GM12872 (cell line): Measurements from ENCODE around the gene KCNH1.

Experiments
- TF ChIP-seq, protein P1 (sequence below): IDR thresholded peaks from 3 replicates; pipeline ENCODE4 v1.5.1; 2011; ENCODE audit warnings: low read depth, mild to moderate bottlenecking, low read length, moderate library complexity; ENCODE audit not compliant: insufficient read depth

Gene KCNH1

DNA sequence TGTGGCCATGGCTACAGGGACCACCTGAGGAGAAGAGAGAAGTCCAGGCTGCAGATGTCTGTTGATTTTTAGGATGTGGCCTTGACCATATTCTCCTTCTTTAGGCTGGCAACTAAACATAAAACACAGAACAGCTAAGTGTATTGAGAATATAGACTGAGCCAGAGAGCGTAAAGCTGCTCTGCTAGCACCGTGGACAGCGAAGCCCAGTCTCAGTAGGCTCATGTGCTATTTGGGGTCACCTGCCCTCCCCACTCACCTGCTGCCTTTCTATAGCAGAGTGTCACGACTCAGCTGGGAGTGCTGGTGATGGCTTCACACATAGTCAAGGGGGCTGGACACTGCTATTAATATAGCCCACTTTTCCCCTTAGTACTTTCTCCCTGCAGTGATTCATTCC lies 278.5 kb downstream of the KCNH1 start:
- TF ChIP-seq, protein P1, sequence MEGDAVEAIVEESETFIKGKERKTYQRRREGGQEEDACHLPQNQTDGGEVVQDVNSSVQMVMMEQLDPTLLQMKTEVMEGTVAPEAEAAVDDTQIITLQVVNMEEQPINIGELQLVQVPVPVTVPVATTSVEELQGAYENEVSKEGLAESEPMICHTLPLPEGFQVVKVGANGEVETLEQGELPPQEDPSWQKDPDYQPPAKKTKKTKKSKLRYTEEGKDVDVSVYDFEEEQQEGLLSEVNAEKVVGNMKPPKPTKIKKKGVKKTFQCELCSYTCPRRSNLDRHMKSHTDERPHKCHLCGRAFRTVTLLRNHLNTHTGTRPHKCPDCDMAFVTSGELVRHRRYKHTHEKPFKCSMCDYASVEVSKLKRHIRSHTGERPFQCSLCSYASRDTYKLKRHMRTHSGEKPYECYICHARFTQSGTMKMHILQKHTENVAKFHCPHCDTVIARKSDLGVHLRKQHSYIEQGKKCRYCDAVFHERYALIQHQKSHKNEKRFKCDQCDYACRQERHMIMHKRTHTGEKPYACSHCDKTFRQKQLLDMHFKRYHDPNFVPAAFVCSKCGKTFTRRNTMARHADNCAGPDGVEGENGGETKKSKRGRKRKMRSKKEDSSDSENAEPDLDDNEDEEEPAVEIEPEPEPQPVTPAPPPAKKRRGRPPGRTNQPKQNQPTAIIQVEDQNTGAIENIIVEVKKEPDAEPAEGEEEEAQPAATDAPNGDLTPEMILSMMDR, result no peak

DNA sequence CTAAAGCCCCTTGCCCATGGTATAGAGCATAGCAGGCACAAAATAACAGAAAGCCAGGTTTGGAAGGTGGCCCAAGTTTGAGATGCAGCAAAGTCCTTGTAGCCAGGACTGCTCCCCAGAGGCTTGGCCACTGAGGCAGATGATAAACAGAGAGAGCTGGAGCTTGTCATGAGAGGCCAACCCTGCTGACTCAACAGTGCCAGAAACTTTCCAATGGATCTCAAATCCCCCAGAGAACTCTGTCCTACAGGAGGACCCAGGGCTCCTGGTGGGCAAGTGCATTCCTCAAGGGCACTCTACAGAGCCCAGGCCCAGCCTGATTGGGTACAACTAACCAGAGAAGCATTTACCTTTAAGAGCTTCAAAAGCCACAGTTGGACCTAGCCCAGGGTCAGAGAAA lies 280.7 kb downstream of the KCNH1 start:
- TF ChIP-seq, protein P1, result no peak

DNA sequence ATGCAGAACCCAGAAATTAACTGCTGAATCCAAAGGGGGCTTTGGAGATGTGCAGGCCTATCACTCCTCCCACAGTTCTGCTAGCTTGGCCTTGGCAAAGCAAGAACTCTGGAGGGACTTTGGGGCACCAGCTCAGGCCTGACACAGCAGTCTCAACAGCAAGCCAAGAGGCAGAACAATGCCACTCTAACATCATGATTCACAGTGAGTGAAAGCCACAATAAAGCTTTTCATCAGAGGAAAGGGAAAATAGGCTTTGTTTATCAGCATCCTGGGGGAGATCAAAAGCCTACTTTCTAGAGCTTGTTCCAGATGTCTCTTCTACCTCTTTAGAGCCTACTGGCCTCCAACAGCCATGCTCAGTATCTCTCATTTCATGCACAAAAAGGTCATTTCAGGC lies 283.4 kb downstream of the KCNH1 start:
- TF ChIP-seq, protein P1, result no peak

DNA sequence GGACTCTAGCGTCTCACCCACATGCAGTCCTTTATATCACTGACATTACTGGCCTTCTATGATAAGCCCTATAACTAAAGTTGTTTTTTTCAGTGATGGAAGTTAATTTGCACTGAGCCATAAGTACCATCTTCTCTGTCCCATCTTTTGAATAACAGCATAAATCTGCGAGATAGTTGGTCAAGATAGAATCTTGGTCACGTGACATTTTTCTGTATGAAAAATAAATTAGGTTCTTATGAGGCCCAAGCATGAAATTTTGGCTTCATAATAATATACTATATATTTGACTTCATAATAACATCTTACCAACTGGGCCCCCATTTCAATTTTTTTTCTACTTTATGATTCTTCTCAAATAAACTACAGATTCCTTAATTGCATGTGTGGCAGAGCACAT lies 285.5 kb downstream of the KCNH1 start:
- TF ChIP-seq, protein P1, result no peak

DNA sequence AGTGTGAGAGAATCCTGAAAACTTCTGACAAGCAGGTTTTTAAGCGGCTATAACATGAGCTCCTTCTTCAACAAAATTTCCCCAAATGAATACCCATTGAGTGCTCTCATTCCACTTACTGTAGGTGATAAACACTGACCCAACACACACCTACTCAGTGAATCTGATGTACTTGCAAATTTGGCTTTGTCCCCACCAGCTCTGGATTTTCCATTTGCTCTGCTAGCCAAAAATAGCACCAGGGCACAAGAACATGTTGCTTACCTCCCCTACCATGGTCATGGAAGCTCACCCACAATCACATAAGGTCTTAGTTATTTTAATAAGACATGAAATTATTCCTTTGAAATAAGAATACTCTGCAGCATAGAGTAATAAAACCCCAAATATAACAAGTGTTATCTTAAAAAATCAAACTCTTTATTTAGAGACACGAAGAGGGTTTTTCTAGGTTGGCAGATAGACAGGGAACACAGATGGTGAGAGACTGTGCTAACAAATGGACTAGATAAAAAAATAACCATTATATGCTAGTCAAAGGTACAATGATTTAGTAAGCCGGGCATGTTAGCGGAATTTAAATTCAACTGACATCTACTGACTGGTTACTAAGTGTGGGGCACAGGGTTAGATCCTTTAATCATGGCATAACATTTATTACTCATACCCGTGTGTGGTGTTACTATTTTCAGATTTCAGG lies 291.9 kb downstream of the KCNH1 start:
- TF ChIP-seq, protein P1, result no peak

DNA sequence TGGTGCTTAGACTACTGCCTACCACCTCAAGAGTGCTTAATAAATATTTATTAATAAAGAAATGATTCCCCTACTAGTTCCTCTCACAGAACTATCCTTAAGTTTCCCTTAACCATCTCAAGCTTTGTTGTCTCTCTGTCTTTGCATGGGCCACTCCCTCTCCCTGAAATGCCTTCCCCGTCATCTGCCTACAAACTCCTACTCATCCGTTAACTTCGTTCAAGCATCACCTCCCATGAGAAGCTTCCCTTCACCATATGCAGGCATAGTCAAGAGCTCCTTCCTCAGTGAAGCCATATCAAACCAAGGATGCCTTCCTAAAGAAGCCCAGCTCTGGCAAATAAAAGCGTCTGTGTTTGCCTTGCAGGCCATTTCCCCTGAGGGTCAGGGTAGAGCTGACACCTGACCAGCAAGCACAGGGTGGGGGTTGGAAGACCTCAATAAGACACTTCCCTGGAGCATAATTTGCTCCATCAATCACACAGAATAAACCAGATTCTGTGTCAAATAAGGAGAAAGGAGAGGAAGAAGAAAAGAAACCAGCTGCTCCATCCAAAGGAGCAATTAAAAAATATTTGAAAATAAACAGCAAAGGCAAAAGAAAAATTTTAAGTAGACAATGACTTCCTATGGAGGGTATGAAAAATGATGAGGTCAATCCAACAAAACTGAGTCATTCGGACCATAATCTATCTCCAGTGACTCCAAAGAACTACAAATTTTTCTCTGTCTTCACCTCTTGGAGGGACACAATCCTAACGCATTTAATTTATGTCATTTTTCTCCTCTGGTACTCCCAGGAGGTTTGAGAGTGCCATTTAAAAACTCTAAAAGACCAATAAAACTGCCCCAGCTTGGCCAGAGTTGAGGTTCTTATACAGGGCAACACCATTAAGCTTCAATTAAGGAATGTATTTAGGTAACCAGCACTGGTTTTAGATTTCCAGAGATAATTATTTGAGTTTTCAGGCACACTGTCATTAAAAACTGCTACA lies 303.6 kb downstream of the KCNH1 start:
- TF ChIP-seq, protein P1, result no peak

DNA sequence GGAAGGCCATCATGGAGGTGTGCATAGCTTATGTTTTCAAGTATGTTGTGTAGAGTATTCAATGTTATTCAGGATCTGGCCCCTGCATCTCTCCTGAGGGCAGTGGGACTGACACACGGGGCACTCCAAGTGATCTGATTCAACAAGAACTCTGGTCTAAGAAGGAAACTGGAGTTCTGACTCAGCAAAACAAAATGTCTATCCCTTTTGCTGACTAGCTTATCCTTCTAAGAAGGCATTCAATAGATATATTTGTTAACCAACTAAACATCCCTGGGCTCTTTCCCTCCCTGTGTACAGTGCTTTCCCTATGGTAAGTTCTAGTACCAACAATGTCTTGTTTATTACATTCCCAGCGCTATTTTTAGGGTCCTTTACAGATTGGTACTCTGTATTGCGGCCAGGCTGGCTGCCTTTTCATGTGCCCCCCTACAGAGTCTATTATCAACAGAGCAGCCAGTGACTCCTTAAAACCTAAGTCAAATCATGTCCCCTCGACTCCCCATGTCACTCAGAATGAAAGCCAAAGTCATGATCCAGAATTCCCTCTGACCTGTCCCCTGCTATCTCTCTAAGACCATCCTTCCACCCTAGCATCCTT lies 304.9 kb downstream of the KCNH1 start:
- TF ChIP-seq, protein P1, result no peak
